HepG2 (cell line): ENCODE measurements around the gene CAMK2A. TPM values are rescaled to one million over a fixed set of nuclear protein-coding genes. Genes with fewer than 3 reads are reported as not detected.

Source experiments
- ARNT2 ChIP-seq: sonication (generic); formaldehyde crosslinking; IDR thresholded peaks from 2 replicates; pipeline ENCODE4 v1.8.0; 2022; ENCODE audit warnings: mild to moderate bottlenecking, low read depth, missing genetic modification reagents, moderate library complexity
- CCDC6 ChIP-seq: sonication (generic); formaldehyde crosslinking; IDR thresholded peaks from 2 replicates; pipeline ENCODE4 v1.8.1; 2022; ENCODE audit warnings: mild to moderate bottlenecking, missing genetic modification reagents, moderate library complexity
- CHCHD3 ChIP-seq: sonication (generic); formaldehyde crosslinking; IDR thresholded peaks from 2 replicates; pipeline ENCODE4 v1.8.0; 2022; ENCODE audit warnings: mild to moderate bottlenecking, missing genetic modification reagents, moderate library complexity
- IKZF4 ChIP-seq: sonication (generic); formaldehyde crosslinking; IDR thresholded peaks from 2 replicates; pipeline ENCODE4 v1.5.1; 2020; ENCODE audit warnings: borderline replicate concordance, mild to moderate bottlenecking, low read depth, missing genetic modification reagents; ENCODE audit errors: not compliant biosample characterization
- ISL2 ChIP-seq: sonication (generic); formaldehyde crosslinking; IDR thresholded peaks from 2 replicates; pipeline ENCODE4 v1.5.0; 2020; ENCODE audit warnings: missing genetic modification reagents
- MIER2 ChIP-seq: IDR thresholded peaks from 2 replicates; pipeline ENCODE4 v1.6.1; 2016; ENCODE audit warnings: missing biosample characterization, missing genetic modification reagents
- PHF21A ChIP-seq: sonication (generic); formaldehyde crosslinking; IDR thresholded peaks from 2 replicates; pipeline ENCODE4 v1.5.0; 2020; ENCODE audit warnings: mild to moderate bottlenecking, missing genetic modification reagents
- SALL2 ChIP-seq: sonication (generic); formaldehyde crosslinking; IDR thresholded peaks from 2 replicates; pipeline ENCODE4 v1.8.1; 2023; ENCODE audit warnings: mild to moderate bottlenecking, missing genetic modification reagents, inconsistent platforms
- TARDBP ChIP-seq: sonication (generic); formaldehyde crosslinking; IDR thresholded peaks from 2 replicates; pipeline ENCODE4 v1.8.0; 2022; ENCODE audit warnings: mild to moderate bottlenecking, missing genetic modification reagents
- ZBTB8A ChIP-seq: sonication (generic); formaldehyde crosslinking; IDR thresholded peaks from 2 replicates; pipeline ENCODE4 v1.4.0; 2020; ENCODE audit warnings: mild to moderate bottlenecking, low read depth, missing genetic modification reagents, borderline replicate concordance
- ZNF224 ChIP-seq: sonication (generic); formaldehyde crosslinking; IDR thresholded peaks from 2 replicates; pipeline ENCODE4 v1.5.0; 2020; ENCODE audit warnings: mild to moderate bottlenecking, missing genetic modification reagents
- ZNF619 ChIP-seq: sonication (generic); formaldehyde crosslinking; IDR thresholded peaks from 2 replicates; pipeline ENCODE4 v1.4.0; 2020; ENCODE audit warnings: mild to moderate bottlenecking, missing genetic modification reagents
- ZNF781 ChIP-seq: sonication (generic); formaldehyde crosslinking; IDR thresholded peaks from 2 replicates; pipeline ENCODE4 v1.5.1; 2020; ENCODE audit warnings: borderline replicate concordance, mild to moderate bottlenecking, missing genetic modification reagents; ENCODE audit errors: not compliant biosample characterization
- polyA plus RNA-seq, 8 experiments: library from polyadenylated mRNA; depleted of rRNA in 3 of 8; stranded (reverse) in 7 of 8; unstranded in 1 of 8; fragments of >200 nt; fragmentation: Illumina TruSeq in 4 of 8; extraction: Trizol in 4 of 8; gene quantifications; 2 replicates each; pipeline versions ENCODE4 v1.2.1 to v1.2.3, GENCODE V29; 2011 to 2016; ENCODE audit warnings: low read depth in 4 of 8, missing spikeins in 1 of 8, mixed read lengths in 1 of 8; ENCODE audit not compliant: insufficient read depth in 1 of 8
- total RNA-seq, 5 experiments: library from RNA; depleted of rRNA; stranded (reverse); fragments of >200 nt; fragmentation: Illumina TruSeq; extraction: Trizol; gene quantifications; 2 replicates each; pipeline ENCODE4 v1.2.3, GENCODE V29; 2016; ENCODE audit warnings: low read depth in 1 of 5
- TF ChIP-seq, protein P1 (sequence below), 2 experiments: sonication (generic) in 1 of 2; formaldehyde crosslinking in 1 of 2; IDR thresholded peaks; 2 replicates each; pipeline versions ENCODE4 v1.6.1 to v1.9.0; 2014 to 2022; ENCODE audit warnings: antibody characterized with exemption in 1 of 2, borderline replicate concordance in 1 of 2, inconsistent platforms in 1 of 2, low read depth in 1 of 2, missing genetic modification reagents in 1 of 2
- TF ChIP-seq, protein P2 (sequence below): sonication (generic); formaldehyde crosslinking; IDR thresholded peaks from 2 replicates; pipeline ENCODE4 v1.8.0; 2022; ENCODE audit warnings: missing genetic modification reagents, mild to moderate bottlenecking, inconsistent platforms, borderline replicate concordance
- TF ChIP-seq, protein P3 (sequence below), 2 experiments: sonication (generic) in 1 of 2; formaldehyde crosslinking in 1 of 2; IDR thresholded peaks; 2 replicates each; pipeline versions ENCODE4 v1.5.1 to v1.6.1; 2011 to 2020; ENCODE audit warnings: borderline replicate concordance in 1 of 2, low read depth in 1 of 2, low read length in 1 of 2, mild to moderate bottlenecking in 1 of 2, missing genetic modification reagents in 1 of 2, moderate library complexity in 1 of 2
- TF ChIP-seq, protein P4 (sequence below): IDR thresholded peaks from 2 replicates; pipeline ENCODE4 v1.6.1; 2012; ENCODE audit warnings: low read depth, low read length, improper control_type of control experiment

CAMK2A gene
- total and polyA plus RNA-seq, 2 of the 13 experiments (the other 11 are each of a cell fraction or from before 2014, with no cell fraction given) = 0.11 TPM; not detected in 1

DNA sequence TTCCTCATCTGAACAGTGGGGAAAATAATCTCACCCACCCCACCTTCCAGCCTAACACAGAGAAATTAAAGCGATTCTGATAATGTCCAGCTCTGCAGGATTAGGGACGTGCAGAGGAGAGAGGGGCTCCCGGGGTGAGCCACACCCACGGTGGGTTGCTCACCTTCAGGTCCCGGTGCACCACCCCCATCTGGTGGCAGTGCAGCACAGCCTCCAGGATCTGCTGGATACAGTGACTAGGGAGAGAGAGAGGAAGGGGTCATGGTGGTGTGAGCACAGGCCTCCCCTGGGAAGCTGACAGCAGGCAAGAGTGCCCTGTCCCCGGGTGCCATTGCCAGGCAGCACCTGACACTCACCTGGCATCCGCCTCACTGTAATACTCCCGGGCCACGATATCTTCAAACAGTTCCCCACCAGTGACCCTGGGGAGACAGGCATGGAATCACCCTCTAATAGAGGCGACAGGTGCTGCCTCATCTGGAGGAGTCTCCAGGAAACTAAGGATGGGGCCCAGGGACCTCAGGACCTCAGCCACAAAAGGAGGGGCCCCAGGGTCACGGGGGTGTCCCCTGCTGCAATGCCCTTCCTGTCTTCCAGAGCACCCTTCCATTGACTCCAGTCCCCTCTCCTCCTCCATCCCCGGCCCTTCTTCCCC, 33.0 kb downstream of the CAMK2A start (continued):
- TF ChIP-seq, protein P1, sequence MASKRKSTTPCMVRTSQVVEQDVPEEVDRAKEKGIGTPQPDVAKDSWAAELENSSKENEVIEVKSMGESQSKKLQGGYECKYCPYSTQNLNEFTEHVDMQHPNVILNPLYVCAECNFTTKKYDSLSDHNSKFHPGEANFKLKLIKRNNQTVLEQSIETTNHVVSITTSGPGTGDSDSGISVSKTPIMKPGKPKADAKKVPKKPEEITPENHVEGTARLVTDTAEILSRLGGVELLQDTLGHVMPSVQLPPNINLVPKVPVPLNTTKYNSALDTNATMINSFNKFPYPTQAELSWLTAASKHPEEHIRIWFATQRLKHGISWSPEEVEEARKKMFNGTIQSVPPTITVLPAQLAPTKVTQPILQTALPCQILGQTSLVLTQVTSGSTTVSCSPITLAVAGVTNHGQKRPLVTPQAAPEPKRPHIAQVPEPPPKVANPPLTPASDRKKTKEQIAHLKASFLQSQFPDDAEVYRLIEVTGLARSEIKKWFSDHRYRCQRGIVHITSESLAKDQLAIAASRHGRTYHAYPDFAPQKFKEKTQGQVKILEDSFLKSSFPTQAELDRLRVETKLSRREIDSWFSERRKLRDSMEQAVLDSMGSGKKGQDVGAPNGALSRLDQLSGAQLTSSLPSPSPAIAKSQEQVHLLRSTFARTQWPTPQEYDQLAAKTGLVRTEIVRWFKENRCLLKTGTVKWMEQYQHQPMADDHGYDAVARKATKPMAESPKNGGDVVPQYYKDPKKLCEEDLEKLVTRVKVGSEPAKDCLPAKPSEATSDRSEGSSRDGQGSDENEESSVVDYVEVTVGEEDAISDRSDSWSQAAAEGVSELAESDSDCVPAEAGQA (IDR thresholded peaks at IDR 0.05; ENCODE audit: low read depth) = no peak
- TF ChIP-seq, protein P1 (CRISPR knock-in tag; IDR thresholded peaks at IDR 0.05; ENCODE audit: borderline replicate concordance) = no peak
- TF ChIP-seq, protein P2, sequence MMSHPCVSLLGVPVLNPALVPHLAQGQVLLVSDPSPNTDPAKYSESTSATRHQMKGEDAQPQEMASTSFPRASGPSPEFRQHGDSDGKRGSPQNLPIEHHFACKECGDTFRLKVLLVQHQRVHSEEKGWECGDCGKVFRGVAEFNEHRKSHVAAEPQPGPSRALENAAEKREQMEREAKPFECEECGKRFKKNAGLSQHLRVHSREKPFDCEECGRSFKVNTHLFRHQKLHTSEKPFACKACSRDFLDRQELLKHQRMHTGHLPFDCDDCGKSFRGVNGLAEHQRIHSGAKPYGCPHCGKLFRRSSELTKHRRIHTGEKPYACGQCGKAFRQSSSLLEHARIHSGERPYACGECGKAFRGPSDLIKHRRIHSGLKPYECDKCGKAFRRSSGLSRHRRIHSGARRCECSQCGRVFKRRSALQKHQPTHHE (CRISPR knock-in tag) = no peak
- no peak for TF ChIP-seq CCDC6 (CRISPR knock-in tag)
- TF ChIP-seq ZBTB8A (CRISPR knock-in tag) = no peak
- TF ChIP-seq MIER2 (CRISPR knock-in tag) = no peak
- no peak for TF ChIP-seq TARDBP (CRISPR knock-in tag)
- no peak for TF ChIP-seq CHCHD3 (CRISPR knock-in tag)
- TF ChIP-seq ZNF224 (CRISPR knock-in tag) = no peak
- TF ChIP-seq, protein P3, sequence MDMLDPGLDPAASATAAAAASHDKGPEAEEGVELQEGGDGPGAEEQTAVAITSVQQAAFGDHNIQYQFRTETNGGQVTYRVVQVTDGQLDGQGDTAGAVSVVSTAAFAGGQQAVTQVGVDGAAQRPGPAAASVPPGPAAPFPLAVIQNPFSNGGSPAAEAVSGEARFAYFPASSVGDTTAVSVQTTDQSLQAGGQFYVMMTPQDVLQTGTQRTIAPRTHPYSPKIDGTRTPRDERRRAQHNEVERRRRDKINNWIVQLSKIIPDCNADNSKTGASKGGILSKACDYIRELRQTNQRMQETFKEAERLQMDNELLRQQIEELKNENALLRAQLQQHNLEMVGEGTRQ (IDR thresholded peaks at IDR 0.05; ENCODE audit: low read depth, low read length) = no peak
- TF ChIP-seq, protein P3 (CRISPR knock-in tag; IDR thresholded peaks at IDR 0.05; ENCODE audit: borderline replicate concordance) = no peak
- TF ChIP-seq, protein P4, sequence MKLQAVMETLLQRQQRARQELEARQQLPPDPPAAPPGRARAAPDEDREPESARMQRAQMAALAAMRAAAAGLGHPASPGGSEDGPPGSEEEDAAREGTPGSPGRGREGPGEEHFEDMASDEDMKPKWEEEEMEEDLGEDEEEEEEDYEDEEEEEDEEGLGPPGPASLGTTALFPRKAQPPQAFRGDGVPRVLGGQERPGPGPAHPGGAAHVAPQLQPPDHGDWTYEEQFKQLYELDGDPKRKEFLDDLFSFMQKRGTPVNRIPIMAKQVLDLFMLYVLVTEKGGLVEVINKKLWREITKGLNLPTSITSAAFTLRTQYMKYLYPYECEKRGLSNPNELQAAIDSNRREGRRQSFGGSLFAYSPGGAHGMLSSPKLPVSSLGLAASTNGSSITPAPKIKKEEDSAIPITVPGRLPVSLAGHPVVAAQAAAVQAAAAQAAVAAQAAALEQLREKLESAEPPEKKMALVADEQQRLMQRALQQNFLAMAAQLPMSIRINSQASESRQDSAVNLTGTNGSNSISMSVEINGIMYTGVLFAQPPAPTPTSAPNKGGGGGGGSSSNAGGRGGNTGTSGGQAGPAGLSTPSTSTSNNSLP = no peak
- no peak for TF ChIP-seq ISL2 (CRISPR knock-in tag)
- TF ChIP-seq ZNF781 (CRISPR knock-in tag) = no peak
- TF ChIP-seq IKZF4 (CRISPR knock-in tag) = no peak
- TF ChIP-seq ARNT2 = no peak
- no peak for TF ChIP-seq PHF21A
- no peak for TF ChIP-seq ZNF619 (CRISPR knock-in tag)
- TF ChIP-seq SALL2 (CRISPR knock-in tag) = no peak
